Mesendoderm (in vitro differentiated cells): Measurements from ENCODE around the gene PROSER3.

ENCODE experiments used
- DNase-seq: peaks from one replicate; pipeline ENCODE4 v3.0.0; 2013
- H2AK5ac ChIP-seq: 2 replicates; pipeline ENCODE4 v1.6.1; 2013; ENCODE audit warnings: low read length, inconsistent platforms
- H2BK120ac ChIP-seq: 2 replicates; pipeline ENCODE4 v1.6.1; 2013; ENCODE audit warnings: low read depth, mild to moderate bottlenecking, low read length, moderate library complexity, mixed read lengths
- H2BK15ac ChIP-seq: replicated peaks from 2 replicates; pipeline ENCODE4 v1.6.1; 2013; ENCODE audit warnings: low read depth, mild to moderate bottlenecking, moderate library complexity
- H2BK5ac ChIP-seq: 2 replicates; pipeline ENCODE4 v1.6.1; 2013; ENCODE audit warnings: low read length, inconsistent platforms
- H3K18ac ChIP-seq: 2 replicates; pipeline ENCODE4 v1.6.1; 2013; ENCODE audit warnings: mild to moderate bottlenecking, low read length, mixed read lengths
- H3K23ac ChIP-seq: one replicate; pipeline ENCODE4 v1.6.1; 2013; ENCODE audit warnings: low read length
- H3K27ac ChIP-seq: 2 replicates; pipeline ENCODE4 v1.5.1; 2013; ENCODE audit warnings: low read depth, mild to moderate bottlenecking, inconsistent platforms, low read length, moderate library complexity
- H3K27me3 ChIP-seq: 2 replicates; pipeline ENCODE4 v1.6.1; 2013; ENCODE audit warnings: low read length, control low read depth, mild to moderate bottlenecking, inconsistent platforms; ENCODE audit not compliant: insufficient read depth, poor library complexity
- H3K36me3 ChIP-seq: 2 replicates; pipeline ENCODE4 v1.6.1; 2013; ENCODE audit warnings: low read length, inconsistent platforms; ENCODE audit not compliant: control insufficient read depth, insufficient read depth
- H3K4ac ChIP-seq: one replicate; pipeline ENCODE4 v1.6.1; 2013; ENCODE audit warnings: low read depth, mild to moderate bottlenecking, low read length, moderate library complexity
- H3K4me1 ChIP-seq: 2 replicates; pipeline ENCODE4 v1.6.1; 2013; ENCODE audit warnings: low read depth, low read length, inconsistent platforms; ENCODE audit not compliant: control insufficient read depth
- H3K4me2 ChIP-seq: 2 replicates; pipeline ENCODE4 v1.6.1; 2013; ENCODE audit warnings: low read length
- H3K4me3 ChIP-seq: 2 replicates; pipeline ENCODE4 v1.5.1; 2013; ENCODE audit warnings: mild to moderate bottlenecking, low read length
- H3K56ac ChIP-seq: one replicate; pipeline ENCODE4 v1.6.1; 2013; ENCODE audit warnings: low read length
- H3K79me1 ChIP-seq: 2 replicates; pipeline ENCODE4 v1.6.1; 2013; ENCODE audit warnings: low read length, inconsistent platforms
- H3K79me2 ChIP-seq: 2 replicates; pipeline ENCODE4 v1.6.1; 2013; ENCODE audit warnings: mild to moderate bottlenecking, low read length; ENCODE audit not compliant: control insufficient read depth, insufficient read depth
- H3K9ac ChIP-seq: 2 replicates; pipeline ENCODE4 v1.6.1; 2013; ENCODE audit warnings: low read length, inconsistent platforms
- H4K5ac ChIP-seq: one replicate; pipeline ENCODE4 v1.6.1; 2013; ENCODE audit warnings: low read length
- H4K8ac ChIP-seq: one replicate; pipeline ENCODE4 v1.6.1; 2013; ENCODE audit warnings: low read depth, mild to moderate bottlenecking, control low read depth, low read length, moderate library complexity
- WGBS: extraction: QIAGEN DNeasy Blood & Tissue Kit; methylation state at CpG from one replicate; pipeline ENCODE4 v1.1.7; 2013; ENCODE audit warnings: low lambda C conversion rate, missing lambda C conversion rate; ENCODE audit not compliant: insufficient coverage; ENCODE audit errors: extremely low coverage; 5-methylcytosine and 5-hydroxymethylcytosine counted together

Gene PROSER3

GRCh38 chr19:35789195-35789977 lies 31.4 kb downstream of the PROSER3 start:
- no peak overlapping the region for H3K27ac ChIP-seq
- no peaks in the 10 kb centered on the region for H3K79me2 ChIP-seq
- no peaks in the 10 kb centered on the region for H3K27me3 ChIP-seq
- no peak overlapping the region for H3K18ac ChIP-seq
- no peak overlapping the region for H2AK5ac ChIP-seq
- H2BK5ac ChIP-seq: no peak overlapping the region
- WGBS: no CpG with 5 or more reads among the region's 11 CpGs
- no peak overlapping the region for H4K8ac ChIP-seq
- no peak overlapping the region for H3K56ac ChIP-seq
- no peak overlapping the region for H3K4me3 ChIP-seq
- no peak overlapping the region for H3K4ac ChIP-seq
- no peak overlapping the region for H2BK120ac ChIP-seq
- no peak overlapping the region for H3K9ac ChIP-seq
- H3K79me1 ChIP-seq: no peaks in the 10 kb centered on the region
- H3K4me1 ChIP-seq: no peaks in the 10 kb centered on the region
- H3K4me2 ChIP-seq: no peak overlapping the region
- no peaks in the 10 kb centered on the region for H3K36me3 ChIP-seq
- H3K23ac ChIP-seq: no peak overlapping the region
- no peak overlapping the region for H4K5ac ChIP-seq
- no peak for DNase-seq
- no peak overlapping the region for H2BK15ac ChIP-seq

- Histone ChIP-seq H3K23ac (no peak overlapping the region), H3K36me3 (no peaks in the 10 kb centered on the region), H2BK120ac (no peak overlapping the region), H3K56ac (no peak overlapping the region), H3K9ac (no peak overlapping the region), H3K79me2 (no peaks in the 10 kb centered on the region), H2BK5ac (no peak overlapping the region), H3K27me3 (no peaks in the 10 kb centered on the region), H2BK15ac (no peak overlapping the region), H3K79me1 (no peaks in the 10 kb centered on the region), H4K8ac (no peak overlapping the region), H3K18ac (no peak overlapping the region), H3K4me1 (no peaks in the 10 kb centered on the region), H2AK5ac (no peak overlapping the region), H4K5ac (no peak overlapping the region), H3K4me2 (no peak overlapping the region), H3K4me3 (no peak overlapping the region), H3K4ac (no peak overlapping the region), H3K27ac (no peak overlapping the region)
- no CpG with 5 or more reads among the region's 19 CpGs for WGBS
- no peak for DNase-seq
Observed at GRCh38 chr19:35789978-35790944, 32.3 kb downstream of the PROSER3 start.

GRCh38 chr19:35790981-35791813 lies 33.2 kb downstream of the PROSER3 start:
- no peak overlapping the region for H3K9ac ChIP-seq
- no peak overlapping the region for H2BK120ac ChIP-seq
- H3K4me2 ChIP-seq: no peak overlapping the region
- WGBS: no CpG with 5 or more reads among the region's 20 CpGs
- H3K18ac ChIP-seq: no peak overlapping the region
- H4K5ac ChIP-seq: no peak overlapping the region
- H3K56ac ChIP-seq: no peak overlapping the region
- H3K4me1 ChIP-seq: no peaks in the 10 kb centered on the region
- H3K79me1 ChIP-seq: no peaks in the 10 kb centered on the region
- DNase-seq: no peak
- H2BK15ac ChIP-seq: no peak overlapping the region
- H3K4me3 ChIP-seq: no peak overlapping the region
- H3K23ac ChIP-seq: no peak overlapping the region
- no peaks in the 10 kb centered on the region for H3K27me3 ChIP-seq
- no peaks in the 10 kb centered on the region for H3K36me3 ChIP-seq
- H2BK5ac ChIP-seq: no peak overlapping the region
- no peak overlapping the region for H3K4ac ChIP-seq
- H4K8ac ChIP-seq: no peak overlapping the region
- H3K79me2 ChIP-seq: no peaks in the 10 kb centered on the region
- H3K27ac ChIP-seq: no peak overlapping the region
- no peak overlapping the region for H2AK5ac ChIP-seq

GRCh38 chr19:35791814-35792279 lies 33.9 kb downstream of the PROSER3 start:
- no peaks in the 10 kb centered on the region for H3K4me1 ChIP-seq
- DNase-seq: no peak
- WGBS: no CpG with 5 or more reads among the region's 9 CpGs

GRCh38 chr19:35792312-35792711 lies 34.3 kb downstream of the PROSER3 start:
- H3K36me3 ChIP-seq: no peaks in the 10 kb centered on the region
- no peaks in the 10 kb centered on the region for H3K4me1 ChIP-seq
- H3K9ac ChIP-seq: no peak overlapping the region
- no peak overlapping the region for H3K4ac ChIP-seq
- H3K23ac ChIP-seq: no peak overlapping the region
- H3K4me2 ChIP-seq: no peak overlapping the region
- no peak overlapping the region for H3K27ac ChIP-seq
- no peak overlapping the region for H3K18ac ChIP-seq
- no peak overlapping the region for H3K56ac ChIP-seq
- H4K8ac ChIP-seq: no peak overlapping the region
- no peak overlapping the region for H2AK5ac ChIP-seq
- H2BK5ac ChIP-seq: no peak overlapping the region
- no peak overlapping the region for H2BK15ac ChIP-seq
- H3K79me2 ChIP-seq: no peaks in the 10 kb centered on the region
- no peak for DNase-seq
- no peak overlapping the region for H4K5ac ChIP-seq
- H3K4me3 ChIP-seq: no peak overlapping the region
- no peak overlapping the region for H2BK120ac ChIP-seq
- H3K27me3 ChIP-seq: peaks cover 7% of the 10 kb centered on the region
- H3K79me1 ChIP-seq: no peaks in the 10 kb centered on the region
- WGBS: no CpG with 5 or more reads among the region's 15 CpGs

More at GRCh38 chr19:35791814-35792279, 33.9 kb downstream of the PROSER3 start:
- Histone ChIP-seq H4K8ac (no peak overlapping the region), H3K27ac (no peak overlapping the region), H2BK120ac (no peak overlapping the region), H3K4me3 (no peak overlapping the region), H3K4me2 (no peak overlapping the region), H3K56ac (no peak overlapping the region), H3K9ac (no peak overlapping the region), H3K23ac (no peak overlapping the region), H2BK5ac (no peak overlapping the region), H3K79me1 (no peaks in the 10 kb centered on the region), H3K79me2 (no peaks in the 10 kb centered on the region), H3K27me3 (peaks cover 5% of the 10 kb centered on the region), H3K18ac (no peak overlapping the region), H2BK15ac (no peak overlapping the region), H3K4ac (no peak overlapping the region), H3K36me3 (no peaks in the 10 kb centered on the region), H4K5ac (no peak overlapping the region), H2AK5ac (no peak overlapping the region)
